Adipose tissue (tissue), 3 donors: ENCODE data around the gene DLST. TPM values are rescaled to one million over a fixed set of nuclear protein-coding genes. Genes with fewer than 3 reads are reported as not detected.

ENCODE experiments used
- H3K27ac ChIP-seq: one replicate; pipeline ENCODE4 v1.5.1; 2013; ENCODE audit warnings: low read depth, low read length
- WGBS, 3 donors: extraction: QIAGEN DNeasy Blood & Tissue Kit; methylation state at CpG; one replicate each; pipeline ENCODE4 v1.1.7; 2013; 5-methylcytosine and 5-hydroxymethylcytosine counted together
- polyA plus RNA-seq, 3 donors: library from polyadenylated mRNA; stranded (reverse); fragments of 200-250 nt; gene quantifications; one replicate each; pipeline ENCODE4 v1.2.3, GENCODE V29; 2013
- donor health status: healthy with polysubstance abuse.
- donor health status: Bipolar disorder and iron deficiency.
- donor health status: healthy.

The DLST gene
- polyA plus RNA-seq, 3 donors: 42.7 to 112 (median 54.1) TPM

GRCh38 chr14:74946659-74947281 lies 65.1 kb downstream of the DLST start:
- WGBS, 3 donors: 18 to 32% (median 23%) methylated on average over 5 of the region's 5 CpGs
- H3K27ac ChIP-seq: no peak overlapping the region

DNA sequence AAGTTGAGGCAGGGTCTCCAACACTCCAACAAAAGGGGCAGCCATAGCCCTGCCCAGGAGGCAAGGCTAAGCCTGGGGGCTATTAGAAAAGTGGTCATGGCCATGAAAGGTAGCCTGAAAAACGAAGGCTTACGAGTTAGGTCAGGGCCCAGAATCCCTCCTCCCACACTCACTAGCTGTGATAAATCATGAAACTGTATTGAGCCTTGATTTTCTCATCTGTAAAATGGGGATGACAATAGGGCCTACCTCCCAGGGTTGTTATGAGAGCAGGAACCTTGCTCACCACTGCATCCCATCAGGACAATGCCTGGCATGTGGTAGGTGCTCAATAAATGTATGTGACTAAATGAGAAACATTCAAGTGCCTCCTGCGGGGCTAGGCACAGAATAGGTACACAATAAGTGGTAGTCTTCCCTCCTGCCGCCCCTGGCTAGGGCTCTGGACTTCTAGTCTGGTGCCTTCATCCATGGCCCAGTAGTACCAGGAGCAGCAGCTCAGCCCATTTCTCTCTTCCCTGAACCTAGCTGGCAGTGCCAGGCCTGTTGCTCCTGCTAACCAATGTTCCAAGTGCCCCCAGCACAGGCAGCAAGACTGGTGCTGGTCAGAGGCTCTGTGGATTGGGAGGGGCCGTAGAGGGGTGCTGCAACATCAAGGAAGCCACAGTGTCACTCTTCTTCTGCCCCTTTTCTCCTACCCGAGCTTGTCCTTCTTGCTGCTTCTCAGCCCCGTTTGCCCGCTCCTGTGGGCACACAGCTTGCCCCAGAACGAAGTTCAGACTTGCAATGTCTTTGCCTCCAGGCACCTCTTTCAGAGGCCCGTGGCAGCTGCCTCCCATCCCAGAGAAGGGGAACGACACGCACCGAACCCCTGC lies 65.9 kb downstream of the DLST start:
- WGBS, 3 donors: 93% methylated on average over 12 to 13 of the region's 13 CpGs
- H3K27ac ChIP-seq: no peak overlapping the region

DNA sequence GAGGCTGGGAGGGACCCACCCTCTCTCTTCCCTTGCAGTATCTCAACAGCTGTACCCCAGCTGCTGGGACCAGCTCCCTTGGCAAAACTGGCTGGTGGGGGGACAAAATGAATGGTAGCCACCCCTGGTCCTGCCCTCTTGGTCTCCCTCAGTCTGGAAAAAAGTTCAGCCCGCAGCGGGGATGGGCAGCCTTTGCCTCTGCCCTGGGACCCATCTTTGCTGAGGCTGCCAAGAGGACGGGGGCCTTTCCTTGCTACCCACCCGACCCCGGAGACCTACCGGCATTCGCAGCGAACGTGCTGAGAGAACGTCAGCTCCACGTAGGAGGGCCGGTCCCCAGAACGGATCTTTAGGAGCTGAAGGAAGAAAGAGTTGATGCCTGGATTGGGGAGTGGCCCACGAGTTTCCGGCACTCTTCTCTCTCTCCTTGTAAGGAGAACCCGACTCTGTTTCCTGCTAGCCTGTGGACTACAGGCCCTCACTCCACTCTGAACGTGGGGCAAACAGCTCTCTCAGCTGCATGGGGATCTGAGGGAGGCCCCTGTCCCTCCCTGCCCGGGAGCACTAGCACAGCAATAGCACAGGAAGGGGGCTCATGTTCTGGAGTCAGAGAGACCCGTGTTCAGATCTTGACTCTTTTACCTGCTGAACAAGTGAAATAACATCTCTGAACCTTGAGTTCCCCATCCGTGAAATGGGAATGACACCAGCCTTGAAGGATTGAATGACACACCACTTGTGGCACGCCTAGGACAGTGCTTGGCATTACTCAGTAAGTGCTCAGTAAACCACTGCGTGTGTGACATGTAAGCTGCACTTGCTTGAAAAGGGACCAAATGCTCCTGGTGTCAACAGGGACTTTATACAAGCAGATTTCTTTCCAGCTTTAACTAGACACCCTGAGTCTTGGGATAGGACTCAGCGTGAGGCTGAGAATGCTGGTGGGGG lies 66.8 kb downstream of the DLST start:
- no peak overlapping the region for H3K27ac ChIP-seq
- WGBS, 3 donors: 84 to 87% (median 85%) methylated on average over 22 to 23 of the region's 23 CpGs

- no peak overlapping the region for H3K27ac ChIP-seq
Observed at GRCh38 chr14:74949191-74949601, 67.5 kb downstream of the DLST start.

GRCh38 chr14:74949859-74950573 lies 68.3 kb downstream of the DLST start:
- WGBS, 3 donors: 84 to 85% (median 84%) methylated on average over 17 of the region's 17 CpGs

More at GRCh38 chr14:74949191-74949601, 67.5 kb downstream of the DLST start:
- 91 to 94% (median 92%) methylated on average over 16 of the region's 16 CpGs for WGBS, 3 donors

DNA sequence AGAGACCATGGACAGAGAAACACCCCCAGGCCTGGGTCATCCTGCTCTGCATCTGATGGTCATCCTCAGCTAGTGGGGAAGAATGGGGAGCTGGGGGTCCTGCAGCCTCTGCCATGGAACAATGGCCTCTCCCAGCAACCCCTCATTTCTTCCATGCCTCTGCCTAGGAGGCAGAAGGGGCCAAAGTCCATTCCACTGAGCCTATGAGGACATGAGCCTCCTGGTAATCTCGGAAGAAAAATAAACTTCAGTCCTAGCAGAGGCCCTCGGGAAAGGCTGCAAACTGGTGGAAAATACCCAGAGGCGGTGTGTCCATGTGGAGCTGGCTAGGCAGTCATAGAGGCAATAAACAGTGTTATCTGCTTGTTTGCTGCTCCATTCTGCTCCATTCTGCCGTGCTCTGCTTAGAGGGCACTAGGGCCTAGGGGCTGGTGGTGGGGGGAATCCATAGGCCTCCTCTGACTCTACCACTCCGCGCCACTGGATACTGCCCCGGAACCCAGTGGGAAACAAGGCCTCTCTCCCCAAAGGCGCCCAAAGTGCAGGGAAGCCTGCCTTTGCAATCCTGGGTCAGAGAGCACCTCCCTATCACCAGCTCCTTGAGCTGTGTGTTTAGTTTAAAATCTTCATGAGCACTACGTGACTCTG lies 69.2 kb downstream of the DLST start:
- WGBS, 3 donors: 55 to 90% (median 79%) methylated on average over 9 of the region's 9 CpGs
- no peak overlapping the region for H3K27ac ChIP-seq

More at GRCh38 chr14:74949859-74950573, 68.3 kb downstream of the DLST start:
- no peak overlapping the region for H3K27ac ChIP-seq

GRCh38 chr14:74951443-74952179 lies 69.9 kb downstream of the DLST start:
- H3K27ac ChIP-seq: no peak overlapping the region
- 63 to 72% (median 68%) methylated on average over 14 to 15 of the region's 15 CpGs for WGBS, 3 donors

GRCh38 chr14:74952180-74952665 lies 70.5 kb downstream of the DLST start:
- no peak overlapping the region for H3K27ac ChIP-seq
- 81 to 95% (median 84%) methylated on average over 6 of the region's 6 CpGs for WGBS, 3 donors

DNA sequence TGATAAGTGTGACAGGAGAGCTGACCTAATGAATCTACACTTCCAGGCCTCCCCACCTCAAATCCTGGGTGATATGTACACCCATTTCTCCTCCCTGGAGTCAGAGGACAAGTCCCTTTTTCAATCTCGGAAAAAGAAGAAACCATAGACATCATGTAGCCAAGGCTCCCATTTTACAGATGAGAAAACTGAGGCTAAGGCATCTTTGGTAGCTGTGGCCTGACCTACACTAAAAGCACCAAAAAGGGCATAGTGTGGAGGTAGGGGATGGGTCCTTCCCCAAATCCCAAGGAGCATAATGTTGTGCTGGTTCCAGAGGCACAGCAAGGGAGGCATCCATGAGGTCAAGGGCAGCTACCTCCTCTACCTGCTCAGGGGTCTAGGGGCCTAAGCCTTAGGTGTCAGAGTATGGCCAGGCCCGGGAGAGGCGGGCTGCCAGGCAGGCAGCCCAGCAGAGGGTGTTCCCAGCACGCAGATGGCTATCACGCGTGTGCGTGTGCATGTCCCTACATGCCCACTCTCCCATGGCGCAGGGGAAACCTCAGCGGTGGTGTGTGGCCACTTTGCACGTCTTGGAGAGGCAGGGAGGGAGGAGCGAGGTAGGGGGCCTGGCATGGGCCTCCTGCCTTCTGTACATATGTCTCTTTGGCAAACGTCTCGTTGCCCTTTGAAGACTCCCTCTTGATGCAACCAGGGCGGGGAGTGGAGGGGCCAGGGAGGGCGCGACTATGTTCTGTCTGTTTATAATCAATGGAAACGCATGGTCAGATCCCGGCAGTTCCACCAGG lies 71.2 kb downstream of the DLST start:
- WGBS, 3 donors: 83 to 92% (median 86%) methylated on average over 18 of the region's 18 CpGs
- no peak overlapping the region for H3K27ac ChIP-seq

Other genes with a start within 250 kb of the DLST start
- gene AREL1, start 168.8 kb upstream of the DLST start, polyA plus RNA-seq: 10 to 100 TPM in 1 of 3 donors, 1 to 10 TPM in 2; 5.9 to 10.2 (median 9.6) TPM
- 10 to 100 TPM; 11.6 to 34.0 (median 26.8) TPM for gene FCF1, start 168.8 kb upstream of the DLST start, polyA plus RNA-seq
- 10 to 100 TPM; 10.3 to 28.9 (median 17.9) TPM for gene YLPM1, start 118.6 kb upstream of the DLST start, polyA plus RNA-seq
- not detected for gene PROX2, start 5.8 kb upstream of the DLST start, polyA plus RNA-seq
- 1 to 10 TPM; 4.4 to 6.5 (median 4.5) TPM for gene RPS6KL1, start 41.3 kb downstream of the DLST start, polyA plus RNA-seq
- 1 to 10 TPM; 2.9 to 6.2 (median 3.4) TPM for gene PGF, start 73.7 kb downstream of the DLST start, polyA plus RNA-seq
- gene EIF2B2, start 121.0 kb downstream of the DLST start, polyA plus RNA-seq: 10 to 100 TPM; 22.8 to 41.3 (median 28.9) TPM
- 1 to 10 TPM; 5.1 to 8.9 (median 6.6) TPM for gene MLH3, start 169.6 kb downstream of the DLST start, polyA plus RNA-seq
- gene ACYP1, start 182.1 kb downstream of the DLST start, polyA plus RNA-seq: 10 to 100 TPM in 1 of 3 donors, 1 to 10 TPM in 2; 6.8 to 19.5 (median 7.9) TPM
- gene ZC2HC1C, start 187.7 kb downstream of the DLST start, polyA plus RNA-seq: 1 to 10 TPM in 2 of 3 donors, under 1 TPM in 1; 0.88 to 5.5 (median 3.6) TPM
- gene NEK9, start 245.1 kb downstream of the DLST start, polyA plus RNA-seq: 10 to 100 TPM; 15.9 to 37.8 (median 33.0) TPM